AG10803 (cell line): ENCODE measurements around the gene NTNG1.
A peak's percentile ranks its signal among the peaks of the same experiment; 100 is the strongest.

Source experiments
- DNase-seq: peaks from one replicate; pipeline ENCODE4 v3.0.0; 2010; ENCODE audit warnings: low read depth
- H3K4me3 ChIP-seq: 2 replicates; pipeline ENCODE4 v1.5.1; 2011; ENCODE audit warnings: mild to moderate bottlenecking, low read length, control low read depth
- CTCF ChIP-seq: conservative IDR thresholded peaks from 2 replicates; pipeline ENCODE4 v1.5.1; 2011; ENCODE audit warnings: mild to moderate bottlenecking, low read length, control low read depth, inconsistent platforms

NTNG1 gene

DNA sequence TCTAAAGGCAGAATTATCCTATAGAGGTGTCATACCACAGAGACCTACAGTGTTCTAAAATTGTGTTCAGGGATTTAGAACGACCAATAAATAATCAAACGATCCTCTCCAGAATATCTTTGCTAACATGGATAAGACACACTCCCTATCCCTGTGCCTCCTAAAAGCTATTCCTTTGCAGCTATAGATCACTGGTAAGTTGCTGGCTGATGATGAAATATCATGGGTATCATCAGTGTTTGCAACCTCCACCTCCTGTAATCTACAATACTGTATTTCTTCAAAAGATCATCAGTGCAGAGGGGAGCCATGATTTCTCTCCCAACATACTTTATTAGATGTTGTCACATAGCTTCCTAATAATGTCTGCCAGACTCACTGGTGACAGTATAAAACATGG is 201.9 kb downstream of the NTNG1 start:
- DNase-seq: no peak
- no peak for TF ChIP-seq CTCF

DNA sequence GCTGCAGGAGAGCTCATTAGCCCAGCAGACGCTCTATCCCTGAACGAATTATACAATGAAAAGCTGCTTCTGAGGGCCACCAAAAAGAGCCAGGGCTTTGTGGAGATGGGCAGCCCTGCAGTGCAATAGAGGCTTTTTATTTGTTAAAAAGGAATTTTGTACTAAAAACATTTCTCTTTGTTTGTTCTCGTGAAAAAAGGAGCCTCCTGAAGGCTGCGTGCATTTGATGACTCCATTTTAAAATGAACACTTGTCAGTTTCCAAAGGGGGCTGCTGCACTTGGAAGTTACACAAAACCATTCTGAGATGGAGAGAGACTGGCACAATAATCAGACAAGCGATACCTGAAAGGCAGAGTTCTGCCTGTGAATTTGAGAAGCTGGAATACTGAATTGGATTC is 202.8 kb downstream of the NTNG1 start:
- no peak overlapping the region for H3K4me3 ChIP-seq
- no peak for TF ChIP-seq CTCF
- no peak for DNase-seq

More for the DNA sequence above, 201.9 kb downstream of the NTNG1 start:
- H3K4me3 ChIP-seq: no peak overlapping the region

GRCh38 chr1:107344268-107344760 is 203.5 kb downstream of the NTNG1 start:
- no peak overlapping the region for H3K4me3 ChIP-seq
- no peak for DNase-seq
- no peak for TF ChIP-seq CTCF

DNA sequence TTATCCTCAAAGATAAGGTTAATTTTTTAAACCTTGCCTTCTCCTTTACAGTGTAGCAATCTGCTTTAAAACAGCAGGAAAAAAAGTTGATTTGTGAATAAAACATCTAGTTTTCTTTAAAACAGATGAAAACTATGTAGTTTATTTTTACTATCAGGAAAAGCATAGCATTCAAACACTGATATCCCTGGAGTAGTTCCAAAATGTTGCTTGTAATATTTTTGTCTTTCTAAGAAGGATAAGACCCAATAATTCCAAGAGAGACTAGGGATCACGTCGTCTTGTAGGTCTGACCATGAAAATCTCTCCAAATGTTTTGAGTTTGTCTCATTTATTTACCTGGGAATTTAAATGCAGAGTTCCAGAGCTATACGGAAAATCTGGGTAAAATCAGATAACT is 204.0 kb downstream of the NTNG1 start:
- TF ChIP-seq CTCF: no peak
- H3K4me3 ChIP-seq: no peak overlapping the region
- no peak for DNase-seq

DNA sequence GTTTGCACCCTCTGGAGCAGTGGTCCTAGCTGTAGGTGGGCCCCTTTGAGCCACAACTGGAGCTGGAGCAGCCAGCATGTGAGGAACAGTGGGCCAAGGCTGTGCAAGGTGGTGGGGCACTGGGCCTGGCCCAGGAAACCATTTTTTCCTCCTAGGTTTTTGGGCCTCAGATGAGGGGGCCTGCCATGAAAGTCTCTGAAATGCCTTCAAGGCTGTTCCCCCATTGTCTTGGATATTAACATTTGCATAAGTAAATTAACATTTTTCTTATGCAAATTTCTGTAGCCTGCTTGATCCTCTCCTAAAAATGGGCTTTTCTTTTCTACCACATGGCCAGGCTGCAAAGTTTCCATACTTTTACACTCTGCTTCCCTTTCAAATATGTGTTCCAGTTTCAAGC is 212.0 kb downstream of the NTNG1 start:
- DNase-seq: no peak
- no peak for TF ChIP-seq CTCF
- no peak overlapping the region for H3K4me3 ChIP-seq

- no peak overlapping the region for H3K4me3 ChIP-seq
- TF ChIP-seq CTCF: no peak
- DNase-seq: peak; percentile 57
Observed at GRCh38 chr1:107357376-107357775, 216.5 kb downstream of the NTNG1 start.

DNA sequence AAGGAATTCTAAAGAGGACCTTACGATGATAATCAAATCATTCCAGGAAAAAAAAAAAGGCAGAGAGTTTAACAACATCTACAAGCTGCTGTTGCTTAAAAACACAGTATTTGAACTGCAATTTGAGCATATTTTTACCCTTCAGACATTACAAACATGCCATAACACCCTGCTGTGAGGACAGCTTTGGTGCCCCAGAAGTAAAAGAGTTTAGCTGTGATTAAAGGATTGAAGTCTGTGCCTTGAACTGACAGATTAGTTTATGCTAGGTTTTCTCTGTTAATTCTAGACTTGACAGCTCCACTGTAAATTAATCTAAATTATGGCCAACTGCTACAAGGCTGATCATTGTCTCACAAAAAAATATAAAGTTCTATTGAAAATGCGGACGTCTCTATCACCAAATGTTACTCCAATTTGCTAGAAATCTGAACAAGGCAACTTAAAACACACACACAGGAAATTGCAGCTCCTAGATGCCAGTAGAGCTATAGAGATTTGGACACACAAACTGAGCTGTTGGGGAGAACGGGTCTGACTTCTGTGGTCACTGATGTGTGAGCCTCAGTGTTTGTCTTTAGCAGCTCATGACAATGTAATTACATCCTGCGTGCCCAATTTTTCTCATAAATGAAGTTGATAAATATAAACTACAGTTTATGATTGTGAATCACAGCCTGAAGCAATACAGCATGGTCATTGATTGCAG is 217.9 kb downstream of the NTNG1 start:
- TF ChIP-seq CTCF: no peak
- peak; percentile 15 for DNase-seq
- no peak overlapping the region for H3K4me3 ChIP-seq
